GM18511 (cell line): Measurements from ENCODE around the gene GGNBP2.
"Not testable (repeated sequence)": the region's sequence is repeated elsewhere in the genome, so short reads cannot be mapped to it uniquely, and the experiment has no call there.

ENCODE experiments used
- ATAC-seq: cut with Tn5 transposase; IDR thresholded peaks from one replicate; pipeline ENCODE4 v1.9.1; 2021; ENCODE audit warnings: mild to moderate bottlenecking, moderate library complexity; ENCODE audit not compliant: unreplicated experiment

The GGNBP2 gene, protein sequence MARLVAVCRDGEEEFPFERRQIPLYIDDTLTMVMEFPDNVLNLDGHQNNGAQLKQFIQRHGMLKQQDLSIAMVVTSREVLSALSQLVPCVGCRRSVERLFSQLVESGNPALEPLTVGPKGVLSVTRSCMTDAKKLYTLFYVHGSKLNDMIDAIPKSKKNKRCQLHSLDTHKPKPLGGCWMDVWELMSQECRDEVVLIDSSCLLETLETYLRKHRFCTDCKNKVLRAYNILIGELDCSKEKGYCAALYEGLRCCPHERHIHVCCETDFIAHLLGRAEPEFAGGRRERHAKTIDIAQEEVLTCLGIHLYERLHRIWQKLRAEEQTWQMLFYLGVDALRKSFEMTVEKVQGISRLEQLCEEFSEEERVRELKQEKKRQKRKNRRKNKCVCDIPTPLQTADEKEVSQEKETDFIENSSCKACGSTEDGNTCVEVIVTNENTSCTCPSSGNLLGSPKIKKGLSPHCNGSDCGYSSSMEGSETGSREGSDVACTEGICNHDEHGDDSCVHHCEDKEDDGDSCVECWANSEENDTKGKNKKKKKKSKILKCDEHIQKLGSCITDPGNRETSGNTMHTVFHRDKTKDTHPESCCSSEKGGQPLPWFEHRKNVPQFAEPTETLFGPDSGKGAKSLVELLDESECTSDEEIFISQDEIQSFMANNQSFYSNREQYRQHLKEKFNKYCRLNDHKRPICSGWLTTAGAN

DNA sequence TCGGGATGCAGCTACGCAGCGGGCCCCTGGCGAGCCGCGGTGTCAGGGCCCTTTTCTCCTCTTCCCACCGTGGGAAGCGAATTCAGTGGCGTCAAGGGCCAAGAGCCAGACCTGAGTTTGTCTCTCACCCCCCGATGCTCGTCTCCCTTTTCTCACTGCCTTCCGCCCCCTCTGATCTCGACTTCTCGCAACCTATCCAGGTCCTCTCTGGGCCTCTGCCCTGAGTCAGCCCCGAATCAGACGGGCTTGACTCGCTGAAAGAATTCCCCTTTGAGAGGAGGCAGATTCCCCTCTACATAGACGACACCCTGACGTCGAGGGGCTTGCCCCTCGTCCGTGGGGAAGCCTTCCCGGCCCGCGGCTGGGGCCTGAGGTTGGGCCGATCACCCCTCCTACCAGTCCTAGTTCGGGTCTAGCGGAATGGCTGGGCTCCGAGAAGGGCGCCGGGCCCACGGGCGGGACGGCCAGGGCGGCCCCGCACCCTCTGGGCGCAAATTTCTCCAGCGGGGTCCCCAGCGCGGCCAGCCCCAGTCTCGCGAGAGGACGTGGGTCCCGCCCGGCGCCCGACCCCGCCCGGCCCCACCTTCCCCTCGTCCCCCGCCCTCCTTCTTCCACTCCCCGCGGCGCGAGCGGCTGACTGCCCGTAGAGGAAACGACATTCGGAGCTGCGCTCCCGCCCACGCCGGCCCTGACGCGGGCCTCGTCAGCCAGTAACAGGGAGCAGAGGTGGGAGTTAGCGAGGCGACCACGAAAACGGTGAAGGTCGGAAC, at the start of gene GGNBP2:
Gene GGNBP2, plus strand, starts transcription at position 613 of the 770 bp plus-strand sequence. CDS start 806 bp downstream, outside the sequence.
- peak; percentile 56 for ATAC-seq

DNA sequence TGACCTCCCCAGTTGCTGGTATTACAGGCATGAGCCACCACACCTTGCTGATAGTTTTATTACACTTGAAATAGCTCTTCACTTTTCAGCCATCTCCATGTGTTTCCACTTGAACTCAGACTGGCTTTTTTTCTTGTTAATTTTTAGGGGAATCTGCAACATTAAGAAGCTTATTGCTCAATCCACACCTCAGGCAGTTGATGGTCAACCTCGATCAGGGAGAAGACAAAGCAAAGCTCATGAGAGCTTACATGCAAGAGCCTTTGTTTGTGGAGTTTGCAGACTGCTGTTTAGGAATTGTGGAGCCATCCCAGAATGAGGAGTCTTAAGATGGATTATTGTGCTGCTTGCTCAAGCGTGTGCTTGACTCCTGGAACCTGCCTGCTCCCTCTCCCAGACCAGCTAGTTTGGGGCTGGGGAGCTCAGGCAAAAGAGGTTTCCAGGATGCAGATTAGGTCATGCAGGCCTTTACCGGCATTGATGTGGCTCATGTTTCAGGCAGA, 49.6 kb upstream of the GGNBP2 start:
- ATAC-seq, result no peak

- no peak for ATAC-seq
These were observed 48.5 kb upstream of the GGNBP2 start for GRCh38 chr17:36496018-36496789.

GRCh38 chr17:36498155-36498554, 46.6 kb upstream of the GGNBP2 start:
- no peak for ATAC-seq

DNA sequence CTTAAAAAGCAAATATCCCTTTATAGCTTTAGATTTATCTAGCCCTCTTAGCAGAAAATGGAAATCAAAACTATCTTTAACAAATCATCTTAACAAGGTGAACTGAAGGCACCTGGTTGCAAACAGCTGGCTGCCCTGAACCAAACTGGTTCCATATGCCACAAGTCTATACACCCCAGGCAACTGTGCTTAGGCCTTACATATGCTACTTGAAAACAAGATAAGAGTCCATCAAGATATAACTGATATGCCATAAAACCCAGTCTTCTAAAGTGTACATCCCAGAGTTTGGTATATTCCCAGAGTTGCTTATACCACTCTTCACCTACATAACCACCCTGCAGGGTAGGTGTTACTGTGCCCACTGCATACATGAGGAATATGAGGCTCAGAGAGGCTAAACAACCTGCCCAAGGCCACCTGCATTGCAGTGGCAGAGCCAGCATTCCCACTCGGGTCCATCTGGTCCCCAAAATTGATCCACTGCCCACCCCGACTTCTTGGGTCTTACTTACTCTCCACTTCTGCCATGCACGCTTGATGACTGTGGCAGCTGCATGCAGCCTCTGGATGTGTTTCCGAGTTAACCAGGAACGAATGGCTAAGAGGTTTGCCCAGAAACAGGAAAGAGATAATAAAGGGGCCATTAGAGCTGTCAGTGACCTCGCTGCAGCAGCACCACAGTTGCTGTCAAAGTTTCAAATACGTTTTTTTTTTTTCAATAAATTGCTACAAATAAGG, 46.0 kb upstream of the GGNBP2 start:
- no peak for ATAC-seq

GRCh38 chr17:36500745-36501225, 43.9 kb upstream of the GGNBP2 start:
- no peak for ATAC-seq

- no peak for ATAC-seq
These were observed 43.4 kb upstream of the GGNBP2 start for GRCh38 chr17:36501351-36501750.

GRCh38 chr17:36501963-36502362, 42.8 kb upstream of the GGNBP2 start:
- ATAC-seq, result no peak

DNA sequence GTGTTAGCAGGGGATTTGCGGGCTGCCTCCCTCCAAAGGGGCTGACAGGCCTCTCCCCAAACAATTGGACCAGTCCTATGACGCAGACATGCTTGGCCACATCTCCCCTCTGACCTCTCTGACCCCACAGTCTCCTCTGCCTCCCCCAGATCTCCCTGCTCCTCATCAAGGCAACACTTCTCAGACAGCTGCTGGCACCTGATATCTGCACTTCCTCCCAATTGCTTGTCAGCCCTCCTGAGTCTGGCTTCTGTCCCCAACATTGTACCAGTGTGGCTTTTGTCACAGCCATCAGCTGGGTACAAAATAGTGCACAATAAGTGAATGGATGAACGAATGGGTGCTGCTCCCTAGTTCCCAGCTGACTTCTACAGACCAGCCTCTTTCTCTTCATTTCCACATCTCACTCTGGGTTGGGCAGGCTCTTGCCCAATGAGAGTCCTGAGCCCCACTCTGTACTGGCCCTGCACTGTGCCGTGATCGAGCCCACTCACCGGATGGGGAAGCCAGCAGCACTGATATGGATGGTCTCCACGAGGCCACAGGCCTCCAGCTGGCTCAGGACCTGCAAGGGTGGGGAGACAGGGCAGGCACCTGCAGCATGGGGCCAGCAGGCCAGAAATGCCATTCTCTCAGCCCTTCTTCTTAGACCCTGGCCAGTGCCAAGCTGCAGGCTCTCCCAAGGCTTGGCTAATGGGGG, 41.1 kb upstream of the GGNBP2 start:
- ATAC-seq, result no peak

- no peak for ATAC-seq
These were observed 40.6 kb upstream of the GGNBP2 start for GRCh38 chr17:36504156-36504545.

DNA sequence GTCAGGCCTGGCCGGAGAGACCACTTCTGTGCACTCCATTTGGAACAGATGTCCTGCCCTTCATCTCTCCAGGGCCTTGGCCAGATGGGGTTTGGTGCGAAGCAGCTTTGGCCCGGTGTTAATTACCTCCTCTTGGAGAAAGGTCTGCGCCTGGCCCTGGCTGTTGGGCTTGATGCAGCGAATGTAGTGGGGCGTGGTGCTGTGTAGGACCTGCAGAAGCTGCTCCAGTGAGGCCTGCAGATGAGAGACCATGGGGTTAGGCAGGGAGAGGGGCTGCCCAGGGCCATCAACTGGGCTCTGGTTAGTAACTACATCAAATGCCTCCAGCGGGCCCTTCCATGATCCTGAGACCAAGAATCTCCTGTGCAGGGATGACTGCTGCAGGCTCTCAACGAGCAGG, 39.5 kb upstream of the GGNBP2 start:
- no peak for ATAC-seq

- no peak for ATAC-seq
These were observed 38.4 kb upstream of the GGNBP2 start for GRCh38 chr17:36506249-36506826.

GRCh38 chr17:36506831-36507230, 37.9 kb upstream of the GGNBP2 start:
- no peak for ATAC-seq

GRCh38 chr17:36507266-36507665, 37.5 kb upstream of the GGNBP2 start:
- no peak for ATAC-seq

DNA sequence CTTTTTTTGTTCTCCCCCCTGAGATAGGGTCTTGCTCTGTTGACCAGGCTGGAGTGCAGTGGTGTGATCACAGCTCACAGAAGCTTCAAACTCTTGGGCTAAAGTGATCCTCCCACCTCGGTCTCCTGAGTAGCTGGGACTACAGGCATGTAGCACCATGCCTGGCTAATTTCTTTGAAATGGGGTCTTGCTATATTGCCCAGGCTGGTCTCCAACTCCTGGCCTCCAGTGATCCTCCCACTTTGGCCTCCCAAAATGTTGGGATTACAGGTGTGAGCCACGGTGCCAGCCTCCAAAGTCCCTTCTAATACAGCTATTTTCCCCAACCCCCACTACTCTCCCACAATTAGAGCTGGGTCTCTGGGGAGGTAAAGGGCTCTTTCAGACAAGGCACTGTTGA, 36.3 kb upstream of the GGNBP2 start:
- ATAC-seq, result not testable (repeated sequence)

- no peak for ATAC-seq
These were observed 35.3 kb upstream of the GGNBP2 start for GRCh38 chr17:36509272-36509985.

DNA sequence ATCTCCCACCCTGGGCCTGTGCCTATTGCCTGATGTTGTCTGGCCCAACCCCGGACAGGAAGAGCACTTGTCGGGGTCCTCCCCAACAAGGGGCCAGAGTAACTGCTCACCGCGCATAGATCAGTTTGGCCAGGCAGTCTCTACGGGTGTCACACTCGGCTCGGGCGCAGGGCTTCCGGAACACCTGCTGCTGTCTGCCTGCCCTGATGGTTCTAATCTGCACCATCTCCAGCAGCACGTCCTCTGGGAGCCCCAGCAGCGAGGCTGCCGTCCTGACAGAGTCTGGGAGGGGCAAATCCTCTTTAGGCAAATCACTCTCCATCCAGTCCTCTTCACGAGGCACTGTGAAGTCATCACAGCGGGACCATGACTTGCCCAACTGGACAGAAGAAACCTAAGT, 34.1 kb upstream of the GGNBP2 start:
- no peak for ATAC-seq

DNA sequence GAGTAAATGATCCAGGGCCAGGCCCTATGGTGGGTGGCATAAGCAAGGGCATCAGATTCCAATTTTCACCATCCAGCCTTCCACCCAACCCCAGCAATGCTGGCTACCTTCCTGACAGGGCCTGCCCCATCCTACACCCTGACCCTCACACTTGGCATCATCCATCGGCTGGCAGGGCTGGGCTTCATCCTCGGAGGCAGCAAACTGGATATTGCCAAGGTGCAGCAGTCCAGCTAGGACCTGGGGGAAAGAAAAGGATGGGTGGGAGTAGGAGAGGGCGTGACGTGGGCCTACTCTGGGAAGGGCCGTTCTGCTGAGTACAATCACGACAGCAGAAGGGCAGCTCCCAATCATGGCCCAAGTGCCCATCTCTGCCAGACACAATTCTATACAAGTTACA, 33.5 kb upstream of the GGNBP2 start:
- no peak for ATAC-seq
